Stomach (tissue), 9 donors: ENCODE data around the gene MYH8. TPM values are rescaled to one million over a fixed set of nuclear protein-coding genes. Genes with fewer than 3 reads are reported as not detected.

Experiments used
- DNase-seq, 2 donors: peaks; one replicate each; pipeline versions ENCODE4 v3.0.0 to v3.0.0-alpha.2; 2013 to 2019
- H3K27ac ChIP-seq, 5 donors: fragments of 200-600 bp in 4 of 5; sonication (generic) in 4 of 5; one replicate each; pipeline ENCODE4 v1.5.1; 2013 to 2019; ENCODE audit warnings: mild to moderate bottlenecking in 1 of 5, moderate library complexity in 1 of 5
- H3K27me3 ChIP-seq, 3 donors: fragments of 200-600 bp; sonication (generic); one replicate each; pipeline ENCODE4 v1.5.1; 2017 to 2019; ENCODE audit warnings: mixed run types in 1 of 3
- H3K36me3 ChIP-seq, 4 donors: fragments of 200-600 bp; sonication (generic); 1 replicate in 3 of 4; 2 replicates in 1 of 4; pipeline ENCODE4 v1.5.1; 2016 to 2019
- H3K4me1 ChIP-seq, 4 donors: fragments of 200-600 bp; sonication (generic); one replicate each; pipeline ENCODE4 v1.5.1; 2016 to 2019
- H3K4me3 ChIP-seq, 4 donors: fragments of 200-600 bp; sonication (generic) in 3 of 4; one replicate each; pipeline ENCODE4 v1.5.1; 2016 to 2019; ENCODE audit warnings: mild to moderate bottlenecking in 1 of 4
- H3K9me3 ChIP-seq, 4 donors: fragments of 200-600 bp; sonication (generic); one replicate each; pipeline ENCODE4 v1.5.1; 2016 to 2019
- EP300 ChIP-seq: sonication (generic); formaldehyde crosslinking; IDR thresholded peaks from one replicate; pipeline ENCODE4 v1.6.1; 2017; ENCODE audit warnings: antibody characterized with exemption
- POLR2A ChIP-seq, 4 donors: fragments of 450-650 bp; IDR thresholded peaks; one replicate each; pipeline ENCODE4 v1.6.1; 2016; ENCODE audit warnings: antibody characterized with exemption in 4 of 4, control low read depth in 2 of 4, mild to moderate bottlenecking in 1 of 4, moderate library complexity in 1 of 4
- POLR2AphosphoS5 ChIP-seq, 3 donors: sonication (generic); formaldehyde crosslinking; IDR thresholded peaks; one replicate each; pipeline ENCODE4 v1.6.1; 2016; ENCODE audit warnings: antibody characterized with exemption in 3 of 3
- WGBS, 5 donors: extraction: QIAGEN DNeasy Blood & Tissue Kit in 3 of 5; methylation state at CpG; one replicate each; pipeline versions ENCODE4 v1.1.5 to v1.1.7; 2013 to 2018; 5-methylcytosine and 5-hydroxymethylcytosine counted together
- intact Hi-C: fragments of 100-400 bp; cut with DNase I; formaldehyde crosslinking; loops from one replicate; pipeline ENCODE4 v1.15.1; 2023; ENCODE audit warnings: low total_unique reads
- polyA plus RNA-seq, 3 donors: library from polyadenylated mRNA; stranded (reverse); fragments of 200-250 nt; gene quantifications; one replicate each; pipeline ENCODE4 v1.2.3, GENCODE V29; 2013
- total RNA-seq, 5 donors: library from RNA; depleted of rRNA; stranded (reverse); fragments of >200 nt; gene quantifications; one replicate each; pipeline versions ENCODE4 v1.1.0 to v1.2.3, GENCODE V29; 2014 to 2016
- TF ChIP-seq, protein P1 (sequence below), 7 experiments: fragments of 450-650 bp in 4 of 7; fragments of 200-600 bp in 3 of 7; sonication (generic) in 3 of 7; IDR thresholded peaks; one replicate each; pipeline ENCODE4 v1.5.1; 2016 to 2019; ENCODE audit warnings: antibody characterized with exemption in 7 of 7, control low read depth in 2 of 7, mild to moderate bottlenecking in 1 of 7
- donor health status: healthy with polysubstance abuse.
- donor health status: Bipolar disorder and iron deficiency.
- donor health status: healthy.

The MYH8 gene
- total and polyA plus RNA-seq, 8 donors, result 0.06 TPM; not detected in 7

DNA sequence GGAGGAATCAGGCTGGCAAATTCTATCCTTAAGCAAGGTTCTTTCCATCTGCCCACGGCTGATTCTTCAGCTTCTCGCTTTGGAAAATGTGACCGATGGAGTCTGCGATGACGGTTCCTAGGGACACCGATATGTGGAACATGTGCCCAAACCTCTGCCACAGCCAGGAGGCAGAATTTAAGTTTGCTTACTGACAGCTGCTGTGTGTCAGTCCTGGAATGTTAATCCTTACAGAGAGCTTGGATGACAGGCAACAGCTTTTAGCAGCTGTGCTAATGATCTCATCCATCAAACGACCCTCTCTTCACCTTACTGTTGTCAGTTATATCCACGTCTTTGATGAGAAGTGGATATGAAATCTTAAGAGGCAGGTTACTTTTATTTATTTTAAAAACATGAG, 37.6 kb downstream of the MYH8 start:
- H3K4me3 ChIP-seq, result no peak overlapping the region
- TF ChIP-seq, protein P1, sequence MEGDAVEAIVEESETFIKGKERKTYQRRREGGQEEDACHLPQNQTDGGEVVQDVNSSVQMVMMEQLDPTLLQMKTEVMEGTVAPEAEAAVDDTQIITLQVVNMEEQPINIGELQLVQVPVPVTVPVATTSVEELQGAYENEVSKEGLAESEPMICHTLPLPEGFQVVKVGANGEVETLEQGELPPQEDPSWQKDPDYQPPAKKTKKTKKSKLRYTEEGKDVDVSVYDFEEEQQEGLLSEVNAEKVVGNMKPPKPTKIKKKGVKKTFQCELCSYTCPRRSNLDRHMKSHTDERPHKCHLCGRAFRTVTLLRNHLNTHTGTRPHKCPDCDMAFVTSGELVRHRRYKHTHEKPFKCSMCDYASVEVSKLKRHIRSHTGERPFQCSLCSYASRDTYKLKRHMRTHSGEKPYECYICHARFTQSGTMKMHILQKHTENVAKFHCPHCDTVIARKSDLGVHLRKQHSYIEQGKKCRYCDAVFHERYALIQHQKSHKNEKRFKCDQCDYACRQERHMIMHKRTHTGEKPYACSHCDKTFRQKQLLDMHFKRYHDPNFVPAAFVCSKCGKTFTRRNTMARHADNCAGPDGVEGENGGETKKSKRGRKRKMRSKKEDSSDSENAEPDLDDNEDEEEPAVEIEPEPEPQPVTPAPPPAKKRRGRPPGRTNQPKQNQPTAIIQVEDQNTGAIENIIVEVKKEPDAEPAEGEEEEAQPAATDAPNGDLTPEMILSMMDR (IDR thresholded peaks at IDR 0.05), result no peak
- TF ChIP-seq EP300 (no peak), POLR2AphosphoS5 (IDR thresholded peaks at IDR 0.05) (peak in 1 of 3 donors; percentile 36)
- no peaks in the 10 kb centered on the region for H3K9me3 ChIP-seq
- no peak overlapping the region for H3K27ac ChIP-seq
- H3K27me3 ChIP-seq, result peaks cover 0 to 7% (median 0%) of the 10 kb centered on the region in 3 donors
- intact Hi-C loops, result no loop called here
- WGBS, 5 donors, result 34 to 55% (median 45%) methylated on average over 8 of the region's 8 CpGs
- DNase-seq, result peak in 1 of 2 donors; percentile 38
- no peaks in the 10 kb centered on the region for H3K36me3 ChIP-seq
- H3K4me1 ChIP-seq, result no peaks in the 10 kb centered on the region

DNA sequence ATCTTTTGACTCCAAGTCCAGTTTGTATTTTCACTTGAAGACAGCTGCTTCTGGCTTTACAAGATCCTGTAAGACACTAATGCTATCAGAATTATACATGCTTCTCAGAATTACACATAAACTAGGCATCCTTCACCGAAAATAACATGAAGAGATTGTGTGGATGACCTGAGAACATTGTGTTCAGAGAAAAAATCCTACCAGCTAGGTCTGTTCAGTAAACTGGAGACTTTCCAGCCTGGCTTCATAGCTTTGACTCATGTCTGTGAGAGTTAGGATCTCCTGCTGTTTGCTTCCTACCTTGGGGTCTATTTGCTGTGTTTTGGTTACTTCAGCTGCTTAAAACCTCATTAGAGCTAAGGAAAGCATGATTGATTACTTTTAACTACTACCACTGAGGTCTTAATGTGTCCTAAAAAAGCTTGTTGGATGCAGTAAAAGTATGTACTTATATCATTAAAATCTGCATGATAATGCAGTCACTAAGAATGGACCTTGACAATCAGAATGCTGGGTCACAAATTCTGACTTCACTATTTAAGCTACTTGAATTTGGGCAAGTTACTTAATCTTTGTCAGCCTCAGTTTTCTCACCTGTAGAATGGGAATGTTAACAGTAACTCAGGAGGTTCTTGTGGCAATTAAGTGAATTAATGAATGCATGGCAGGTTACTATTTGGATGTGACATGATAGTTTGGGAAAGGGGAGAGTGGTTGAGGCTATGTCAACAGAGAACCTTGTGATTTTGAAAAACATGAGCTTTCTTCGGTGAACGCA, 40.9 kb downstream of the MYH8 start:
- Histone ChIP-seq H3K9me3 (no peaks in the 10 kb centered on the region), H3K27ac (peak overlapping the region in 2 of 5 donors; percentile 22), H3K4me3 (no peak overlapping the region), H3K4me1 (no peaks in the 10 kb centered on the region), H3K27me3 (no peaks in the 10 kb centered on the region), H3K36me3 (no peaks in the 10 kb centered on the region)
- WGBS, 5 donors, result 61 to 72% (median 68%) methylated on average over 3 of the region's 3 CpGs
- DNase-seq, result no peak
- TF ChIP-seq, protein P1 (IDR thresholded peaks at IDR 0.05), result no peak
- TF ChIP-seq POLR2A (IDR thresholded peaks at IDR 0.05), result no peak
- peak in 1 of 3 donors; percentile 28 for TF ChIP-seq POLR2AphosphoS5 (IDR thresholded peaks at IDR 0.05)
- intact Hi-C loops, result no loop called here

DNA sequence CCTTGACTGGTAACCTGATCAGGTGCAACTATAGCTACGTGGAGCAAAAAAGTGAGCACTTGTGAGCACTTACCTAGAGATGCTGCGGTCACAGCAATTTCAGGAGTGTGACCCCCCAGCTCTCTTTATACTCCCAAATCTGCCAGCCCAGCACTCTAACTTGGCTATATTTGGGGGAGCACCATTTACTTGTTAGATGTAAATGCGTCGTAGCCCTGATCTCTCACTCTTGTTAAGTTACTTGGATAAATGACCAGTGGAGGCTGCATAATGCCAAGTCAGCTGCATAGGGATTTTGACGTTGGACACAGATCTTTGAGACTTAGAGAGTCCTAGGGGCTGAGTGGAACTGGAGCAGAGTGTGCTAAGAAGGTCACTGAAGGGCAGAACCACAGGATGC, 48.8 kb downstream of the MYH8 start, which contains the start of gene MYH13:
Gene MYH13 (minus strand): TSS at position 101 of the 400 bp plus-strand sequence. CDS start 8,476 bp downstream, outside the sequence.
- no peak within 1 kb of the TSS for H3K4me3 ChIP-seq
- H3K4me1 ChIP-seq, result no peaks in the 10 kb centered on the region
- no peaks in the 10 kb centered on the region for H3K9me3 ChIP-seq
- DNase-seq, result no peak
- WGBS, 5 donors, result 74 to 79% (median 78%) methylated on average over 5 of the region's 5 CpGs
- no peak for TF ChIP-seq POLR2AphosphoS5 (IDR thresholded peaks at IDR 0.05)
- TF ChIP-seq, protein P1 (IDR thresholded peaks at IDR 0.05), result no peak
- TF ChIP-seq POLR2A (IDR thresholded peaks at IDR 0.05), result no peak
- no peak for TF ChIP-seq EP300
- no peaks in the 10 kb centered on the region for H3K27me3 ChIP-seq
- H3K27ac ChIP-seq, result no peak within 1 kb of the TSS
- intact Hi-C loops, result no loop called here
- H3K36me3 ChIP-seq, result no peaks in the 10 kb centered on the region

DNA sequence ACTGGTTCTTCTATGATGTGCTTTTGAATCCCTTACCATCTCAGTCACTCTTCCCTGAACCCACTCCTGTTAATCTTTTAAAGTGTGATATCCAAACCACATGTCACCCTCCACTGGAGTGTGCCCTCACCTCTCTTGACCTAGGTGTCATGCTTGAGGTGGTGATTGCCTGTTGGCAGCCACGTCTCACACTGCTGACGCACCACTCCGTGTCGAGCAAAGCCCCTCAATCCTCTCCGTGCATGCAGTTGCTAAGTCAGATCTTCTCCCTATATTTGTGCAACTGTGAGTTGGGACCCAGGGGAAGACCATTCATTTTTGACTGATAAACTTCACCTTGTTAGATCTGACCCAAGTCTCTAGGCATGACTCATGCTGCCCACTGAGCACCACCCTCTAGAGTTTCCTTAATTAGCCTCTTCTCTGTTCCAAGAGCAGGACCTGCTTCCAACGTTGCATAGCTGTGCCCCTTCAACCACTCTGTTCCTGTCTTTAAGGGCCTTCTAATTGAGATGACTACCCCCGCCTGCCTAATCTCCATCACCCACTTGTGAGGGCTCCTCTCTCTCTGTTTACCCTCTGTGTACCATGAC, 51.6 kb downstream of the MYH8 start:
- intact Hi-C loops, result no loop called here
- H3K4me1 ChIP-seq, result no peaks in the 10 kb centered on the region
- H3K36me3 ChIP-seq, result no peaks in the 10 kb centered on the region
- DNase-seq, result no peak
- no peaks in the 10 kb centered on the region for H3K9me3 ChIP-seq
- H3K27me3 ChIP-seq, result no peaks in the 10 kb centered on the region
- TF ChIP-seq POLR2A (IDR thresholded peaks at IDR 0.05) (no peak), POLR2AphosphoS5 (IDR thresholded peaks at IDR 0.05) (no peak), EP300 (no peak)
- TF ChIP-seq, protein P1 (IDR thresholded peaks at IDR 0.05), result no peak
- 78 to 87% (median 81%) methylated on average over 7 of the region's 7 CpGs for WGBS, 5 donors
- H3K4me3 ChIP-seq, result no peak overlapping the region
- no peak overlapping the region for H3K27ac ChIP-seq
